ENCODE results near the gene UNC5C.

UNC5C gene

GRCh38 chr4:95402299-95402698, 146.5 kb downstream of the UNC5C start:
- Mint-ChIP-seq H3K4me1 (no peaks in the 10 kb centered on the region), H3K27me3 (no peaks in the 10 kb centered on the region), H3K4me3 (no peak overlapping the region), H3K27ac (no peak overlapping the region), H3K9me3 (no peaks in the 10 kb centered on the region), H3K36me3 (no peaks in the 10 kb centered on the region)
- ATAC-seq (ENCODE audit: low read depth) (no peak), DNase-seq (ENCODE audit: low spot score in 2 of 2) (no peak)

DNA sequence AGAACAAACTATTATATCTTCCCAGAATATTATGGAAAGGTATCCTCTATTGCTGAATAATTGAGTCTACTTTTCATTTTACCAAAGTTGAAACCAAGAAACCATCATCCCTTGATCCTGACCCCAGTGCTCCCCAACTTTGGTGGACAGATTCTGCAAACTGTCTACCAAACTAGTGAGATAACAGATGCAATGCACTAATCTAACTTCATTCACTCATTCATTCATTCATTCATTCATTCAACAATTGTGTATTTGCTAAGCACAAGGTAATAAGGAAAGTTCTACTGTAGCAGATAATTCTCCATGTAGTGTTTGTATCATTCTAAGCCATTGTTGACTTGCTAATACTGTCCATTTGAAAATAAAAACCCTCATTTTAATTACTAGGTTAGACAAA, 150.6 kb downstream of the UNC5C start:
- Mint-ChIP-seq H3K27me3 (no peaks in the 10 kb centered on the region), H3K27ac (no peak overlapping the region), H3K4me1 (no peaks in the 10 kb centered on the region), H3K4me3 (no peak overlapping the region), H3K9me3 (peaks cover 3% of the 10 kb centered on the region), H3K36me3 (no peaks in the 10 kb centered on the region)
- no peak for DNase-seq (ENCODE audit: low spot score in 2 of 2)
- no peak for ATAC-seq (ENCODE audit: low read depth)

DNA sequence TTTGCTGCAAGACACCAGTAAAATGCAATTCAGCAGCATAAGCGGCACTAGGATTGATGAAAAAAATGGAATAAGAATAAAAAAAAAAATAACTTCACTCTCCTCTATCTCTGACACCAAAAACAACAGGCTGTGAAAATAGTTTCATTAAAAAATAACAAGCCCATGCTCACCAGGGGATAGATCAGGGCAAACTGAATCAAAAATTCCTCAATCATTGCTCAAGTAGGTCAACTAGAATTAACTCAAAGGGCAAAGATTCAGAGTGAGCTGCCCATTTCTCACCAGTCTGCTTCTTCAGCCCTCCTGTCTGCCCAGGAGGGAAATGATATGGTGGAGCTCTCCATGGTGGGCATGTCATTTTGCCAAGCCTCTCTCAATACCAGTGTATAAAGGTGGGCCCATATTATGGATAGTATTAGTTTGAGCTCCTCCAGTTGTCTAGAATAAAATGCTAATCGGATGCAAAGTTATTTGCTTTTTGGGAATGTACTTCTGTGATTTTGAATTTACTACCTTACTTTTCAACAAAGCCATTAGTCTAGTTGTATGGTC, 153.9 kb downstream of the UNC5C start:
- peaks cover 3% of the 10 kb centered on the region for H3K9me3 Mint-ChIP-seq

DNA sequence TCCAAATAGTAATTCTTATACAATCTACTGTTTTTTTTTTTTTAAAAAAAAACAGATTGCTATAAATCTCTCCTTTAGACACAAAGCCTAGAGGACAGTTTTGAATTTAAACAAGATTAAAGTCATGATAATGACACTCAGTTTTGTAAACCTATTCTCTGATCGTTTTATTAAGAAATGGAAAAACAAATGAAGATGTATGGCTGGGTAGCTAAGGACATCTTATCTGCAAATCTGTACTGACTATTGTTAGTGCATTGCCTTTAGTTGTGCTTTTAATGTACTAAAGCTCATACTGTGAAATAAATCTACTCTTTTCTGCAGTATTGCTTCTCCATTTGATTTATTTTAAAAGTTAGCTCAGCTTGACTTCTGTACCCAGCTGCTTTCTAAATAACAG, 155.0 kb downstream of the UNC5C start:
- no peak for DNase-seq (ENCODE audit: low spot score in 2 of 2)
- no peak for ATAC-seq (ENCODE audit: low read depth)
- Mint-ChIP-seq H3K4me1 (no peaks in the 10 kb centered on the region), H3K9me3 (peaks cover 3% of the 10 kb centered on the region), H3K27ac (no peak overlapping the region), H3K27me3 (no peaks in the 10 kb centered on the region), H3K36me3 (no peaks in the 10 kb centered on the region), H3K4me3 (no peak overlapping the region)

More for the DNA sequence above, 153.9 kb downstream of the UNC5C start:
- DNase-seq (ENCODE audit: low spot score in 2 of 2) (no peak), ATAC-seq (ENCODE audit: low read depth) (no peak)
- no peaks in the 10 kb centered on the region for H3K36me3 Mint-ChIP-seq
- no peak overlapping the region for H3K27ac Mint-ChIP-seq
- no peaks in the 10 kb centered on the region for H3K27me3 Mint-ChIP-seq
- H3K4me3 Mint-ChIP-seq = no peak overlapping the region
- no peaks in the 10 kb centered on the region for H3K4me1 Mint-ChIP-seq

GRCh38 chr4:95388911-95389310, 159.9 kb downstream of the UNC5C start:
- H3K4me1 Mint-ChIP-seq = no peaks in the 10 kb centered on the region
- H3K27me3 Mint-ChIP-seq = no peaks in the 10 kb centered on the region
- DNase-seq (ENCODE audit: low spot score in 2 of 2) (no peak), ATAC-seq (ENCODE audit: low read depth) (no peak)
- peaks cover 2% of the 10 kb centered on the region for H3K9me3 Mint-ChIP-seq
- no peak overlapping the region for H3K4me3 Mint-ChIP-seq
- no peak overlapping the region for H3K27ac Mint-ChIP-seq
- H3K36me3 Mint-ChIP-seq = no peaks in the 10 kb centered on the region

- Mint-ChIP-seq H3K36me3 (no peaks in the 10 kb centered on the region), H3K27me3 (no peaks in the 10 kb centered on the region), H3K27ac (no peak overlapping the region), H3K4me1 (no peaks in the 10 kb centered on the region), H3K4me3 (no peak overlapping the region), H3K9me3 (peaks cover 2% of the 10 kb centered on the region)
- DNase-seq (ENCODE audit: low spot score in 2 of 2) (no peak), ATAC-seq (ENCODE audit: low read depth) (no peak)
Observed at GRCh38 chr4:95387719-95388118, 161.1 kb downstream of the UNC5C start.

- H3K9me3 Mint-ChIP-seq = peaks cover 2% of the 10 kb centered on the region
- no peak overlapping the region for H3K4me3 Mint-ChIP-seq
- no peak for ATAC-seq (ENCODE audit: low read depth)
- H3K27ac Mint-ChIP-seq = no peak overlapping the region
- no peaks in the 10 kb centered on the region for H3K36me3 Mint-ChIP-seq
- no peaks in the 10 kb centered on the region for H3K27me3 Mint-ChIP-seq
- no peak for DNase-seq (ENCODE audit: low spot score in 2 of 2)
- no peaks in the 10 kb centered on the region for H3K4me1 Mint-ChIP-seq
Observed at GRCh38 chr4:95386410-95386809, 162.4 kb downstream of the UNC5C start.

DNA sequence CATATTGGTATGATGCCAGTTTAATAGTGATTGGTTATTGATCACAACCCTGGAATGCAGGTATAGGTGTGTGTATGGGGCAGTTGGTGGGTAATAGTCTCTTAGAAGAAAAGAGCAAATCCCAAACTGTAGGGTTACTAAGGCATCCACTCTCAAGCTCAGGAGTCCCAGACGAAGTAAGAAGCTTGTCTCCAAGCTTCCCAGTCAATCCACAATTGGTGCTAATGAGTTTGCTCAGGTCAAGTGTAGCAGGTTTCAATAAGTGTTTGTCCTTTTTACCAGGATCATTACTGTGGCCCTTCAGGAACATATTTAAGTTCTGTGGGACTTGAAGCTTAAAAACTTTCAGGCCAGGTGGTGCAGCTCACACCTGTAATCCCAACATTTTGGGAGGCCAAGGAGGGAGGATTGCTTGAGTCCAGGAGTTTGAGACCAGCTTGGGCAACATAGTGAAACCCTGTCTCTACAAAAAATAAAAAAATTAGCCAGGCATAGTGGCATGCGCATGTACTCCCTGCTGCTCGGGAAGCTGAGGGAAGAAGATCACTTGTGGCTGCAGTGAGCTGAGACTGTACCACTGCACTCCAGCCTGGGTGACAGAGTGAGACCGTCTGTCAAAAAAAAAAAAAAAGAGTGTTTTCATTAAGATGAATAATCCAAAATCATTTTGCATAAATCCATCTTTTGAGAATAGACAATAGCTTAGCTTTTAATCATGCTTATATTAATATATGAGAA, 166.8 kb downstream of the UNC5C start:
- Mint-ChIP-seq H3K36me3 (no peaks in the 10 kb centered on the region), H3K4me3 (no peak overlapping the region), H3K4me1 (no peaks in the 10 kb centered on the region), H3K27ac (no peak overlapping the region), H3K27me3 (no peaks in the 10 kb centered on the region), H3K9me3 (peaks cover 2% of the 10 kb centered on the region)
- no peak for ATAC-seq (ENCODE audit: low read depth)
- no peak for DNase-seq (ENCODE audit: low spot score in 2 of 2)

GRCh38 chr4:95379633-95380032, 169.1 kb downstream of the UNC5C start:
- H3K27me3 Mint-ChIP-seq = no peaks in the 10 kb centered on the region
- DNase-seq (ENCODE audit: low spot score in 2 of 2) (no peak), ATAC-seq (ENCODE audit: low read depth) (no peak)
- no peaks in the 10 kb centered on the region for H3K36me3 Mint-ChIP-seq
- no peaks in the 10 kb centered on the region for H3K4me1 Mint-ChIP-seq
- no peak overlapping the region for H3K27ac Mint-ChIP-seq
- H3K4me3 Mint-ChIP-seq = no peak overlapping the region
- no peaks in the 10 kb centered on the region for H3K9me3 Mint-ChIP-seq

GRCh38 chr4:95377366-95377900, 171.3 kb downstream of the UNC5C start:
- H3K27me3 Mint-ChIP-seq = no peaks in the 10 kb centered on the region
- no peaks in the 10 kb centered on the region for H3K36me3 Mint-ChIP-seq
- no peaks in the 10 kb centered on the region for H3K9me3 Mint-ChIP-seq
- no peak overlapping the region for H3K27ac Mint-ChIP-seq
- DNase-seq (ENCODE audit: low spot score in 2 of 2) (no peak), ATAC-seq (ENCODE audit: low read depth) (no peak)
- H3K4me1 Mint-ChIP-seq = no peaks in the 10 kb centered on the region
- H3K4me3 Mint-ChIP-seq = no peak overlapping the region

- Mint-ChIP-seq H3K4me3 (no peak overlapping the region), H3K9me3 (no peaks in the 10 kb centered on the region), H3K36me3 (no peaks in the 10 kb centered on the region), H3K27me3 (no peaks in the 10 kb centered on the region), H3K27ac (no peak overlapping the region), H3K4me1 (no peaks in the 10 kb centered on the region)
- ATAC-seq (ENCODE audit: low read depth) (no peak), DNase-seq (ENCODE audit: low spot score in 2 of 2) (no peak)
Observed at GRCh38 chr4:95371476-95372224, 177.1 kb downstream of the UNC5C start.

- H3K36me3 Mint-ChIP-seq = no peaks in the 10 kb centered on the region
- H3K4me3 Mint-ChIP-seq = no peak overlapping the region
- no peaks in the 10 kb centered on the region for H3K9me3 Mint-ChIP-seq
- no peaks in the 10 kb centered on the region for H3K27me3 Mint-ChIP-seq
- no peak for DNase-seq (ENCODE audit: low spot score in 2 of 2)
- no peak overlapping the region for H3K27ac Mint-ChIP-seq
- no peaks in the 10 kb centered on the region for H3K4me1 Mint-ChIP-seq
- ATAC-seq (ENCODE audit: low read depth) = no peak
Observed at GRCh38 chr4:95367824-95368223, 180.9 kb downstream of the UNC5C start.

DNA sequence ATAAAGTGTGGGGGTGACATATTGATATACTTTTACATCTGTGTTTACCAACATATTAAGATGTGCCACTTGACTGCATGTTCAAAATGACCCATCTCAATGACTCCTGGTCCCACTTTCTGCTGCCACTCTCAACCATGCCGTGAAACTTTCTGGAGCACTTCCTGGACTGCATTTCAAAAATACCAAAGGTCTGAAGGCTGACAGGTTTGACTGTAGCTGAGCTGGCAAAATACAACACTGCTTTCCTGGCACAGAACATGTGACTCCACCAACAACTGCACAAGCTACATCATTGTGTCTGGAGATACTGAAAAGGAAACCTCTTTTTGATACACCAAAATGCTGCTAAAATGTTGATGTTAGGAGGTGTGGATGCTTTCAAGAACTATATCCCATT, 184.8 kb downstream of the UNC5C start:
- Mint-ChIP-seq H3K27me3 (no peaks in the 10 kb centered on the region), H3K4me3 (no peak overlapping the region), H3K4me1 (no peaks in the 10 kb centered on the region), H3K27ac (no peak overlapping the region), H3K9me3 (no peaks in the 10 kb centered on the region), H3K36me3 (no peaks in the 10 kb centered on the region)
- DNase-seq (ENCODE audit: low spot score in 2 of 2) (no peak), ATAC-seq (ENCODE audit: low read depth) (no peak)

DNA sequence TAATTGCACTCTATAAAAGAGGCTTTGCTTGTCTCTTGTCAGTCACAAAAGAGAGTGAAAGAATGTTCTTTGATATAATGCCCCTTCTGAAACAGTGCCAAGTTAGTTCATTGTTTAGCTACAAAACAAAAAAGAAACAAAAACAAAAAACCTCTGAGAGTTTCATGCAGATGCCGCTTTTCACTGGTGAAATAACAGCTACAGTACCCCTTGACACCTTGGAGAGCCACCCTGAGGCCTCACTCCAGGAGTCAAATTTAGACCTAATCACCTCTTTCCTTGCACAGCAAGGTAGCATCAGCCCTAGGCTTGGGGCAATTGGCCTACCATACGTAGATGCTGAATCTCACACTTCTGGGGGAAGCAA, 185.2 kb downstream of the UNC5C start:
- Mint-ChIP-seq H3K9me3 (no peaks in the 10 kb centered on the region), H3K4me1 (no peaks in the 10 kb centered on the region), H3K27ac (no peak overlapping the region), H3K36me3 (no peaks in the 10 kb centered on the region), H3K27me3 (no peaks in the 10 kb centered on the region), H3K4me3 (no peak overlapping the region)
- DNase-seq (ENCODE audit: low spot score in 2 of 2) (no peak), ATAC-seq (ENCODE audit: low read depth) (no peak)

All from memory B cell (primary cell).